Measurements from ENCODE around the gene PXMP4. TPM values are rescaled to one million over a fixed set of nuclear protein-coding genes. Genes with fewer than 3 reads are reported as not detected.

The PXMP4 gene
- total and polyA plus RNA-seq, 12 donors: 4.6 to 14.8 (median 12.0) TPM

Other genes with a start within 250 kb of the PXMP4 start
- 10 to 100 TPM in 8 of 10 donors, 1 to 10 TPM in 2; 8.5 to 13.3 (median 11.5) TPM for gene CBFA2T2, start 230.2 kb downstream of the PXMP4 start, total RNA-seq
- gene CBFA2T2, start 230.2 kb downstream of the PXMP4 start, polyA plus RNA-seq: 1 to 10 TPM; 3.5 to 8.0 TPM
- gene C20orf144, start 58.0 kb downstream of the PXMP4 start, total RNA-seq: not detected
- gene C20orf144, start 58.0 kb downstream of the PXMP4 start, polyA plus RNA-seq: under 1 TPM in 1 of 2 donors, not detected in 1; 0.03 TPM
- gene ACTL10, start 53.4 kb downstream of the PXMP4 start, total RNA-seq: under 1 TPM in 6 of 10 donors, not detected in 4; 0.11 to 0.39 (median 0.25) TPM
- 1 to 10 TPM in 1 of 2 donors, under 1 TPM in 1; 0.59 to 1.2 TPM for gene ACTL10, start 53.4 kb downstream of the PXMP4 start, polyA plus RNA-seq
- gene NECAB3, start 45.9 kb downstream of the PXMP4 start, total RNA-seq: 10 to 100 TPM; 53.7 to 92.8 (median 77.2) TPM
- 10 to 100 TPM; 36.6 to 90.6 TPM for gene NECAB3, start 45.9 kb downstream of the PXMP4 start, polyA plus RNA-seq
- 1 to 10 TPM in 8 of 10 donors, under 1 TPM in 2; 0.44 to 3.4 (median 1.5) TPM for gene E2F1, start 33.9 kb downstream of the PXMP4 start, total RNA-seq
- gene E2F1, start 33.9 kb downstream of the PXMP4 start, polyA plus RNA-seq: under 1 TPM; 0.73 to 0.91 TPM
- 1 to 10 TPM in 8 of 10 donors, under 1 TPM in 2; 0.85 to 2.6 (median 1.5) TPM for gene ZNF341, start 11.7 kb upstream of the PXMP4 start, total RNA-seq
- 1 to 10 TPM; 1.8 to 3.7 TPM for gene ZNF341, start 11.7 kb upstream of the PXMP4 start, polyA plus RNA-seq
- 100 to 1,000 TPM in 6 of 10 donors, 10 to 100 TPM in 4; 88.3 to 137 (median 103) TPM for gene CHMP4B, start 91.0 kb upstream of the PXMP4 start, total RNA-seq
- 100 to 1,000 TPM in 1 of 2 donors, 10 to 100 TPM in 1; 87.5 to 246 TPM for gene CHMP4B, start 91.0 kb upstream of the PXMP4 start, polyA plus RNA-seq